DMS79 (cell line): Measurements from ENCODE around the gene CLPX.
"Not testable (repeated sequence)": the region's sequence is repeated elsewhere in the genome, so short reads cannot be mapped to it uniquely, and the experiment has no call there.

Experiments
- DNase-seq: peaks from one replicate; lab custom pipeline; 2025; lab: John Stamatoyannopoulos, UW

Gene CLPX

DNA sequence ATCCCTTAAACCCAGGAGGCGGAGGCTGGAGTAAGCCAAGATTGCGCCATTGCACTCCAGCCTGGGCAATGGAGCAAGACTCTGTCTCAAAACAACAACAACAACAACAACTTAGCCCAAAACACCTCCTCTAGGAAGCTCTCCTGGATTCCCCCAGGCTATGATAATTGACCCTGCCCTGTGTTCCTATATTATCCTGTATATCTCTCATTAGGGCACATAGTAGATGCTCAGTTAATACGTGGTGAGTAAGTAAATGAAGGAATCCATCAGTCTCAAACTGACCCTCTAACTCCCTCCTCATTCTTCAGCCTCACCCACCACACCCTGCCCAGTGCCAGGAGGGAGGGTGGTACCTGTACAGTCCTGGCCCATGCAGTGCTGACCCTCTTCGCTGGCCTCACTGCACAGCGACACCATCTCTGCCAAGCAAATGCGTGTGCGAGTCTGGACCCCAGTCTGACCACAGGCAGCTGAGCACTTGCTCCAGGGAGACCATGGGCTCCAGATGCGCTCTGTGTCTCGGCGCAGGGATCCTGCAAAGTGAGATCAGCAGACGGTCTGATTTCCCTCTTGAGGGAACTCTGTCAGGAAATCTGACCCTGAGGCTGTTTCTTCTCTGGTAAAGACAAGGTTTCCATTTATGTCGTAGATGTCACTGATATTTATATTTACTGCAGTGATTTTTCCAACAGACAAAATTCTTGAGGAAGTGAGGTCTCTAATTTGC, 20.0 kb upstream of the CLPX start:
- DNase-seq = no peak

DNA sequence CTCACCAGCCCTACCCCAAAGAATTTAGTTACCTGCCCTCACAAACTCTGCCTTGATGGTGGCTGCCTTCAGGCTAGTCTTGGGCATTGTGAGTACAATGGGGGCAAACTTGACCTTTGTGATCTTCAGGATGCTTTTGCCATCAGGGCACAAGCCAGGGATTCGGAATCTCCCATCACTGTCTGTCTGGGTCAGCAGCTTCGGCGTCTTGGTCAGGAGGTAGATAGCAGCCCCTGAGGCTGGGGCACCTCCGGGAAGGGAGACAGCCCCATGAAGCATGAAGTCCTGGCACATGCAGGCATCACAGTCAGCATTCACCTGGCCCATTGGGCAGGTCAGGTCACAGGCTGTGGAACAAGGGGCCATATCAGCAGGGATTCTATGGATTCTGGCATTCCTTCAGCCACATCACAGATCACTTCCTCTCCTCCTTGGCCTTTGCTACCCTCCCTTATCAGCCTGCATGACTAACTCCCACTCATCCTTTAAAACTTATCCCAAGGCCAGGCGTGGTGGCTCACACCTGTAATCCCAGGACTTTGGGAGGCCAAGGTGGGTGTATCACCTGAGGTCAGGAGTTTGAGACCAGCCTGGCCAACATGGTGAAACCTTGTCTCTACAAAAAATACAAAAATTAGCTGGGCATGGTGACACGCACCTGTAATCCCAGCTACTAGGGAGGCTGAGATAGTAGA, 19.2 kb upstream of the CLPX start:
- DNase-seq = no peak

DNA sequence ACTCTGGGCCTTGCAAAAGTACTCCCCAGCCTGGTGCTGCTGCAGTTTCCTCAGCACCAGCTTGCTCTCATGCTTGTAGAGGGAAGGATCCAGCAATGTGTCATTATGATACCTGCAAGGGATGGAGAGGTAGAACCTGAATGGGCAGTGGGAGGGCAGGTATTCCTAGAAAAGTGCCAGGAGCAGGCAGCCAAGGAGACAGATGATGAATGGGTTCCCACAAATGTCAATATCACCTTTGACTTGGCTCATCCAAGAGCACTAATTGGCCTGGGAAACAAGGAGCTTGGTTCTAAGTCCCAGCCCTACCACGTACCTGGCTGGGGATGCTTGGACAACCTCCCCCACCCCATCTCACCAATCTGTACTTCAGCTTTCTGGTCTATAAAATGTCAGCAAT, 16.8 kb upstream of the CLPX start:
- no peak for DNase-seq

DNA sequence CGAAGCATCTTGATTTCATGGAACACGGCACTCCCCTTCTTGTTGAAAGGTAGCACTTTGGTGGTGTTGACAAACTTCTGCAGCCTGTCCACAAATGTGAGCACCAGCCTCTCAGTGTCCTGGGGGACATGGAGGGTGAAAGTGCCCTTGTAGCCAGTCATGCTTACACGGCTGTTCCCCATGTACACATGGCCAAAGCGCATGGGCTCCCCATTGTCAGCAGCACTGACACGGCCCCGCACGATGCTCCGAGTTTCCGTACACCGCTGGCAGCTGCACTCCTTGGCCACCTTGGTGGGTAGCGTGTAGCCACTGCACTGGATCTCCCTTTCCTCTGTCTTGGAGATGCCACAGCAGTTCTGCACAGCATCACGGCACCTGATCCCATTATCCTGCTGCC, 13.4 kb upstream of the CLPX start:
- no peak for DNase-seq

DNA sequence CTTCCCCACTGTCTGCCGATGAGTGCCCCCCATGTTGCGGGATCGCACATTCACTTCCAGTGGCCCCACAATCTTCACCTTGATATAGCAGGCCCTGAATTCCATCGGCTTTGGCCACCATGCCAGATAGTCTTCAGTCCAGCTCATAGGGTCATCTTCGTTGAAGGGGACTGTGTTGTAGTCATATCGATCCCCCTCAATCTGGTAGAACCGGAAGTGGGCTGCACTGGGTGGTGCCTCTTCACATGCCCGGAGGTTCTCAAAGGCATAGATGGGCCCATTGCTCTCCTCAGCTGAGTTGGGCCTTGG, 12.1 kb upstream of the CLPX start:
- DNase-seq = no peak

DNA sequence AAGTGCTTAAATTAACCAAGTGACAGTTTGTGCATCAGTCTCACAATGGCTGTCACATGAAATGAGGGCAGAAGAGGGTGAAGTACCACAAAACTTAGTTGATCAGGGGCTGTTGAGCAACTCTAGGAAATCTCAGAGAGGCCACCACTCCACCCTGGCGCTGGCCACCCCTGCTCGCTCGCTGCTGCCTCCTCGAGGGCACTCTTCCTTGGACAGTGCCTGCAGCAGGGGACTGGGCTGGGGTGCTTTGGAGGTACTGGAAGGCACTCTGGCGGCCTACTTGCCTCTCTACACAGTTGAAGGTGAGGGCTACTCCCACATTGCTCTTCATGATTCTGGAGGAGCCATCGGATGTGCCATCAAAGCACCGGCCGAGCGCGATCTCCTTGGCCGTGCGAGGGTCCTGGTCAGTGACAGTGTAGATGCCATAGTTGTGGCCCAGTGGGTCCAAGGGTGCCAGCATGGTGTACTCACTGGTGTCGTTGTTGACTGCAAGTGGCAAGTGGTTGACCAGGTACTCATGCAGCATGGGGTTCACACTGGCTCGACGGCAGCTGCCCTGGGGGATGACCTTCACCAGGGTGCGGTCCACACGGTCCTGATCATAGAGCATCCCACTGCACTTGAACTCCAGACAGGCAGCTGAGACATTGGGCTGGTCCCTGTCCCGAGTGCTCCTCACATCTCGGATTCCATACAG, 11.6 kb upstream of the CLPX start:
- DNase-seq = no peak

DNA sequence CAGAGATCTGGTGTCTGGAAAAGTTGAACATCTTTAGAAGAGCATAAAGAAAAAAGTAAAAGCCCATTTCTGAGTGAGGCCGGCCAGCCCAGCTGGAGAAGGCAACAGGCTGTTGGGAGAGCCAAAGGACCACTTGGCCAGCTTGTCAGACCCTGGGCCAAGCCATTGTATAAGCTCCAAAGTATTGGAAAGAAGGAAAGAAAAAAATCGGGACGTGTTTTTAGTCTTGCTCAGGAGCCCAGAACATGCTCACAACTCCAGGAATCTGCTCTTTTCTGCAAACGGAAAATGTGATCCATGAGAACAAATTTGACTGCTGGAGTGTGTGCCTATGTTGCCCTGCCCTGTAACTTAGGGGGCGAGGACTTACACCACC, 10.4 kb upstream of the CLPX start:
- DNase-seq = no peak

DNA sequence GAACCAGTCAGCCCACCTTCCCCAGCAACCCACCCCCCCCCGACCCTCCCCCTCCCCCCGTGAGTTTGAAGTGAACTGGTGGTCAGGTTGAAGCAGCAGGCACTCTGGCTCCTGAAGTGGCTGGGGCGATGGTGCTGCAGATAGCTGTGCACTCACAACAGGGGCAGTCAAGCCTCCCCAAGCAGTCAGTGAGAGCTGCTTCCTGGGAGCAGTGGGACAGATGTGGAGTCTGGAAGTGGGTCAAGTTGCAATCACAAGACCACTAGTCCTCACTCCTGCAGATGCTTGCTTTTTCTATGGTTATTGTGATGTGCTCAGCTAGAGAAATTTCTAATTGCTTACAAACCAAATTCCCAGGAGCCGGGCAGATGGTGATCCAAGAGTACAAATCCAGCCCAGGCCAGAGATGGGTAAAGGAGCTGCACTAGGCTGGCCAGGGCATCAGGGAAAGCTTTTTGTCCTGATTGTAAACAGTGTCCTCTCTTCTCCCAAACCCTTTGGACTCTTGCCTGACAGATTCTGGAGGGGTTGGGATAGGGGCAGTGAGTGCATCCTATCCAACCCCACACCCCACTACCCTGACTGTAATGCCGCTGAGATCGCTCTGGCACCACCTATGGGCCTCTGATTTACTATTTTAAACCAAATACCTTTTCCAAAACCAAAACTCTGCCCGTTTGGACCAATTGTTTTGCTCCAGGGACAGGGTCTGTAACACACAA, 9.8 kb upstream of the CLPX start:
- DNase-seq = no peak

DNA sequence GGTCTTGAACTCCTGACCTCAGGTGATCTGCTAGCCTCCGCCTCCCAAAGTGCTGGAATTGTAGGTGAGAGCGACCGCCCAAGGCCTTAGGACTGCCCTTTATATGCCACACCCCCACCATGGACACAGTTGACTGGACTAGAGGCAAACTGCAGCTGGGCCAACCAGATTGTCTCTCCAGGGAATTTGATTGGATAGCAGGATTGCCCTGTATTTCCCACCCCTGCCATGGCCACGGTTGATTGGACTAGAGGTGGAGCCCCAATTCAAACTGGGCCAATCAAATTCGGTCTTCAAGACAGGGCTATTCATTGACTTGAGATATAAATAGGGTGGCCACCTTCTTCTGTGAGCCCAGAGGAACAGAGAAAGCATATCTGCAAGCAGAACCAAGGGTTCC, 6.9 kb upstream of the CLPX start:
- DNase-seq = no peak

DNA sequence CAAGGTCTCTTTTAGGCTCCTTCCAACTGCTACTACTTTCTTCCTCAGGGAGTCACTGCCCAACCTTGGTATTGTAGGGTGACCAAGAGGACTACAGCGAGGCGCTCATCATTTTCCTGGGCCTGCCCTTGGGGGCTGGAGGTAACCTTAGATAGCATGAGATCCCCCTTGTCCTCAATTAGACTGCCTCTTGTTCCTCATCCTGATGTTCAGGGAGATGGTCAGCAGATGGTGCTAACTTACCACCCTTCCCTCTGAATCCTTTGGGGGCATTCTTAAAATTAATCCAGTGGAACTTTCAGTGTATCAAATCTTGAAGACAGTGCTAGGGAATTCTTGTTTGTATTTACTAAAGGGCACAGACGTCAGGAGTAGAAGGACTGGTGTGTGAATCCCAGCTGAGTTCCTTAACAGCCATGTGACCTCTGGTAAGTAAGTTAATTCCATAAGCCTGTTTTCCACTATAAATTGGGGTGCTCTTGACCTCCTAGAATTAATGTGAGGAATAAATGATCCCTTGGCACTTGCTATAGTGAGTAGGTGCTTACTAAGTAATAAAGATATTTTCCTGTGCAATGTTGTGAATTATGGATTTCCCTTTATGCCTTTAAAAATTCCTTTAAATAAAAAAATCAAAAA, 4.1 kb upstream of the CLPX start:
- no peak for DNase-seq

DNA sequence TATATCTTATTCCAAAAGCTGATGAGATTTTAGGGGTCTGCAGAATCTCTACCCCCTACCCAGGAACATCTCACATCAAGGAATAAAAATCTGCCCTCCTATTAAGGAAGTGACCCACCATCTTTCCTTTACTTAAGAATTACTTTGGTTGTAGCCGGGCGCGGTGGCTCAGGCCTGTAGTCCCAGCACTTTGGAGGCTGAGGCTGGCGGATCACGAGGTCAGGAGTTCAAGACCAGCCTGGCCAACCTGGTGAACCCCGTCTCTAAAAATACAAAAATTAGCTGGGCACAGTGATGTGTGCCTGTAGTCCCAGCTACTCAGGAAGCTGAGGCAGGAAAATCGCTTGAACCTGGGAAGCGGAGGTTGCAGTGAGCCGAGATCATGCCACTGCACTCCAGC, 3.3 kb upstream of the CLPX start:
- DNase-seq = not testable (repeated sequence)

DNA sequence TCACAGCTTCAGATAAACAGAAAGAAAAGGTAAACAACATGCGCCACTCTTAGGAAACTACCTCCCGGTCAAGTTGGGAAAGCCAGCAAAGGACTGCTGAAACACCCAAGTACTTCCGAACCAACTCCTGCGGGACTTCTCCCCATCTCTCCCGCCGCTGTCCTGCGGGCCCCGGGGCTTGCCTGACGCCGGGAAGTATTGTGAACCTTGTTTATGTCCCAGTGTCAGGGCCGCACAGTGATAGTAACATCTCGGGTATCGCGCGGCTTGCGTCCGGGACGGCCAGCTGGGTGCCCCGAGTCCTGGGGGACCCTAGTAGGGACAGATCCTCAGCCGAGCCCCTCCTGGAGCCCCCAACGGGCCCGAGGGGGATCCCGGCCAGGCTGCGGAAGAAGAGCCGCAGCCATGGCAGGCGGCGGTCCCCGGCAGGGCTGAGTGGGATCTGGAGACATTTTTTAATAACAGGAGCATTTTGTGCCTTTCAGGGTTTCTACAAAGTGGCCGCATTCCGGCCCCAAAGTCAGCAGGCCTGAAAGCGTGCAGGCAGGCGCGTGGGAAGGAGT, 756 bp downstream of the CLPX start:
- no peak for DNase-seq

DNA sequence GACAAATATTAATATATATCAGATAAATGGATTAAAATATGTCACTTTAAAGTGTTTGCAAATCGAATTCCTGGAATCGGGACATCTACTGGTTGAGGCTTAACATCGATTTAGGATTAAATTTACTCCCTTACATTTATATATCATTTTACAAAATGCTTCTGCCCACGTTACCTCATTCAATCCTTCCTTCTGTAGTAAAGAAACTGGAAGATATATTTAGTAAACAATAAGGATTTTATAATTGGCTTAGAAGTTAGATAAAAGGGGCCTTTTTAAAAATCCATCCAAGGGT, 1.3 kb downstream of the CLPX start:
- no peak for DNase-seq

DNA sequence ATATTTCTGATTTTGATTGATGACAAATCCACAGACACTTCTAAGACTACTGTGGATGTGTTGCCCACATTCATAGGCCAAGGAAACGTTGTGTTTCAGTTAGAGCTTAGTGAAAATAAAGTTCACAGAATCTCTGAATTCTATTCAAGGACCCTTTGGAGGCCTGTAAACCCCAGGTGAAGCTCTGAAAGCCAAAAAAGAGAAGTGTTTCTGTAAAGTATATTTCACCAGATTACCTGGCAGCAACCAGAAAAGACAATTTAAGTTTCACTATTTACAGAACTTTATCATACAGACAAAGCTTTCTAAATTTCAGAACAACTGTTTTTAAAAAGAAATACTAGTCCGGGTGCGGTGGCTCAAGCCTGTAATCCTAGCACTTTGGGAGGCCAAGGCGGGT, 2.6 kb downstream of the CLPX start:
- DNase-seq = no peak

DNA sequence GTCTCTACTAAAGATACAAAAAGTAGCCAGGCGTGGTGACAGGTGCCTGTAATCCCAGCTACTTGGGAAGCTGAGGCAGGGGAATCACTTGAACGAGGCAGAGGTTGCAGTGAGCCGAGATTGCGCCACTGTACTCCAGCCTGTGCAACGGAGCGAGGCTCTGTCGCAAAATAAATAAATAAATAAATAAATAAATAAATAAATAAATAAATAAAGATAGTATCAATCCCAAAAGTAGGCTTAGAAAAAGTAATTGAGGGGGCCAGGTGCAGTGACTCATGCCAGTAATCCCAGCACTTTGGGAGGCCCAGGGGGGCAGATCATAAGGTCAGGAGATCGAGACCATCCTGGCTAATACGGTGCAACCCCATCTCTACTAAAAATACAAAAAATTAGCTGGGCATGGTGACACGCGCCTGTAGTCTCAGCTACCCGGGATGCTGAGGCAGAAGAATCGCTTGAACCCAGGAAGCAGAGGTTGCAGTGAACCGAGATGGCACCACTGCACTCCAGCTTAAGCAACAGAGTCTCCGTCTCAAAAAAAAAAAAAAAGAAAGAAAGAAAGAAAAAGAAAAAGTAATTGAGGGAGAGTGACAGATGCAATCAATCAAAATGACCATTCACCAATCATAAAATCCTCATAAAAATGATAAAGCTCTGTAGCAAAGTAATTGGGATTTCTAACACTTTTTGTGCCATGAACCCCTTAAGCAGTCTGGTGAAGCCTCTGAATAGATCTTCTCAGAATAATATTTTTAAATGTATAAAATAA, 3.4 kb downstream of the CLPX start:
- not testable (repeated sequence) for DNase-seq

DNA sequence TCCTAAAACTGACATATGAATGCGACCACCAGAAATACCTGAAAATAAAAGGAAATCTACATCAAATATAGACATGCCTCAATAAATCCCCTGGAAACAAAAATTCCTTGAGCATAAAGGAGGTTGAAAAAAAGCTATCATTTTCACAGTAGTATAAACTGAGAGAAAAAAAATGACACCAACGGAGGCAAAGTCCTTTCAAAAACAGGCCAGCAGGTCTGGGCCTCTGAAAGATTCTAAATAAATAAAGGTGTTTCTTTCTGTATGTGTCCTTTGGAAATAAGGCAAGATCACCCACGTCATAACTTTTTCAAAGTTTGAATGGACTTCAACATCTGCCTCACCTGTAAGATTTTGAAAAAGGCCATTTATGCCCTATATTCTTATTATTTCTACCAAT, 5.0 kb downstream of the CLPX start:
- no peak for DNase-seq

DNA sequence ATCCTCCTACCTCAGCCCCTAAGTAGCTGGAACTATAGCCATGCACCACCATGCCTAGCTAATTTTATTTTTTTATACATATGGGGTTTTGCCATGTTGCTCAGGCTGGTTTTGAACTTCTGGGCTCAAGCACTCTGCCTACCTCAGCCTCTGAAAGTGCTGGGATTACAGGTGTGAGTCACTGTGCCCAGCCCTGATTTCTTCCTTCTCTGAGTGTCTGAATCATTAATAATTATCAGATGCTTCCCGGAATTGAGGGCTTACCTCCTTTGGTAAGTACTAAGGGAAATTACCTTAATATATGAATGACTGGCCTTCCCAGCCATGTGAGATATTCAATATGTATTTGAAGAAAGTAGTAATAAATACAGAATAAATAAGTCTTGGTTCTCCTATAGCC, 7.2 kb downstream of the CLPX start:
- DNase-seq = no peak

DNA sequence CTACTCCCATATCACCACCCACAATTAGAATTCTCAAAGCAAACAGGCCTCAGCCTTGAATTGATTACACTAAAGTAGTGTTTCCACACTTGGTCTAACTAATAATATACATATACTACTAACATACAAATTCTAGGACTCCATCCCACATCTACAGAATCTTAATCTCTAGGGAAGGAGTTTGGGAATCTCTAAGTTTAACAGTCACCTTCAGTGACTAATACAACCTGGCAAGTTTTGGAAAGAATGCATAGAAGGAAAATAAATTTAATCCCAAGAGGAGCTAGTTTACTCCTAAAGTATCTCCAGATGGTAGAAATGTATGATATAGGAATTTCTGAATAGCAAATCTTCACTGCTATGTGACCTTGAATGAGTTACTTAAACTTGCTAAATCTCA, 9.1 kb downstream of the CLPX start:
- no peak for DNase-seq

DNA sequence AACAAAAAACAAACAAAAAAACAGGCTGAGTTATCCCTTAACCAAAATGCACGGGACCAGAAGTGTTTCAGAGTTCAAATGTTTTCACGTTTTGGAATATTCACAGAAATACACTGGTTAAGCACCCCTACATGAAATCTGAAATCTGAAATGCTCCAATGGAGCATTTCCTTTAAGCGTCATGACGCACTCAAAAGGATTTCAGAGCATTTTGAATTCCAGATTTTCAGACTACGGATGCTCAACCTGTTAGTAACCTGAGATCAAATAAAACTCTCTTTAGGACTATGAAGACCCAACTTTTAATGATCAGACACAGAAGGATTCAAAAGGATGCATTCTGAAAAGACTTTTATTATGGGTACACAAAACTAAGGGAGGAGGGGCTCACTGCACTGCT, 9.6 kb downstream of the CLPX start:
- DNase-seq = no peak

DNA sequence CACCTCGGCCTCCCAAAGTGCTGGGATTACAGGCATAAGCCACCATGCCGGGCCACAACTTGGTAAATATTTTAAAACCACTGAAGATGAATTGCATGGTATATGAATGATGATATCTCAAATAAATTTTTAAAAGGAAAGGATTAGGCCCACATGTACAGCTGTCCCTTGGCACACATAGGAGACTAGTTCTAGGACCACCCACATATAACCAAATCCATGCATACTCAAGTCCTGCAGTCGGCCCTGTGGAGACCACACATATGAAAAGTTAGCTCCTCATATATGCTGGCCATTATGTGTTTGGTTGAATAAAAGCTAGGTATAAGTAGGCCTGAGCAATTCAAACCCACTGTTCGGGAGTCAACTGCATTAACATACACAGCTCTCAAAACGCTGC, 10.6 kb downstream of the CLPX start:
- no peak for DNase-seq

DNA sequence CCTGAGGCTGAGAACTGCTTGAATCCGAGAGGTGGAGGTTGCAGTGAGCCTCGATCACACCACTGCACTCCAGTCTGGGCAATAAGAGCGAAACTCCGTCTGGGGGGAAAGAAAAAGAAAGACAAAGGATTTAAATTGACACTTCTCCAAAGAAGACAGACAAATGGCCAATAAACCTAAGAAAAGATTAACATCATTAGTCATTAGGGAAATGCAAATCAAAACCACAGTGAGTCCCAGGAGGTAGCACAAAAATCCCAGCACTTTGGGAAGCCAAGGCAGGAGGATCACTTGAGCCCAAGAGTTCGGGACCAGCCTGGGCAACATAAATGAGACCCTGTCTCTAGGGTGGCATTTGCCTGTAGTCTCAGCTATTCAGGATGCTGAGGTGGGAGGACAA, 12.6 kb downstream of the CLPX start:
- no peak for DNase-seq

DNA sequence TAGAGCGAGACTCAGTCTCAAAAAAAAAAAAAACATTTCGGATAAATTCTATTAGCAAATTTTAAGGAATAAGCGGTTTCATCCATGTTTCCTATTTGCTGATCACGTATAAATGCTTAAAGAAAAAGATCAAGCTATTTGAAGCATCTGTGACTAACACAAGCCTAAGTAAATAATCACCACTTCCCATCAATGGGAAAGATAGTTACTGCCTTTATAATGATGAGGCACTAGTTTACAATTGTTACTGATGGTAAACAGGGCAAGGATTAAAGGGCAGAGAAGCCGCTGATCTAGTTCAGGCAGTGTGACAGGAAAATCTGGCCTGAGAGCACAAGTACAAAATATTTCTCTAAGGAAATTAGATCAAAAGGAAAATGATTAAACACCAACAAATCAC, 13.7 kb downstream of the CLPX start:
- DNase-seq = no peak
